PC-9 (cell line): ENCODE measurements around the gene APLF.

Experiments
- EZH2 ChIP-seq: fragments of 200-600 bp; sonication (generic); IDR thresholded peaks from 2 replicates; pipeline ENCODE4 v1.8.0; 2017; ENCODE audit warnings: antibody characterized with exemption, low read depth
- TF ChIP-seq, protein P1 (sequence below): fragments of 200-600 bp; sonication (generic); conservative IDR thresholded peaks from 2 replicates; pipeline ENCODE4 v1.6.1; 2017; ENCODE audit warnings: mixed run types, antibody characterized with exemption, mild to moderate bottlenecking, moderate library complexity

DNA sequence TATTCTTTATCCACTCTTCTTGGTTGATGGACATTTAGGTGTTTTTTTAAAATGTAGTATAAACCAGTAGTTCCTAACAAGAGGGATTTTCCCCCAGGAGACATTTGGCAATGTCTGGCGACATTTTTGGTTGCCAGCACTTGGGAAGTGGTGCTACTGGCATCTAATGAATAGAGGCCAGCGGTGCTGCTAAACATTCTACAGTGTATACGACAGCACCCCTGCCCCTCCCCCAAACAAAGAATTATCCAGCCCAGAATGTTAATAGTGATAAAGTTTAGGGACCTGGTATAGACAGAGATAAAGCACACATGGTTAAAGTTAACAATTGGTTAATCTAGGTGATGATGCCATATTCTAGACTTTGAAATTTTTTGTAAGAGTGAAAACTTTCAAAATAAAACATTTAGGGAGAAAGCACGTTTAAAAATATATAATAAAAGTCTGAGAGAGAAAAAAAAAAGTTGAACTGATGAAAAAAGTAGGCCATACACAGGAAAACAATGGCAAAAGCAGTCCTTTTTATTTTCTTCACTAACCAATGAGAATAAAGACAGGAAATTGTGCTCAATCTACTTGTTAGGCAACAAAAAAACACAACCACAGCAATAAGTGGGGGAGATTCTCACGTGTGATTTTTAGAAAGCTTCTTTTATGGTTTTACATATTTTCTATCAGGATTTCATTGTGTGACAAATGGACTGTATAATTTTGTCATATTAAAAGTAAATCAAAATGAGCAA, 15.1 kb upstream of the APLF start:
- TF ChIP-seq, protein P1, sequence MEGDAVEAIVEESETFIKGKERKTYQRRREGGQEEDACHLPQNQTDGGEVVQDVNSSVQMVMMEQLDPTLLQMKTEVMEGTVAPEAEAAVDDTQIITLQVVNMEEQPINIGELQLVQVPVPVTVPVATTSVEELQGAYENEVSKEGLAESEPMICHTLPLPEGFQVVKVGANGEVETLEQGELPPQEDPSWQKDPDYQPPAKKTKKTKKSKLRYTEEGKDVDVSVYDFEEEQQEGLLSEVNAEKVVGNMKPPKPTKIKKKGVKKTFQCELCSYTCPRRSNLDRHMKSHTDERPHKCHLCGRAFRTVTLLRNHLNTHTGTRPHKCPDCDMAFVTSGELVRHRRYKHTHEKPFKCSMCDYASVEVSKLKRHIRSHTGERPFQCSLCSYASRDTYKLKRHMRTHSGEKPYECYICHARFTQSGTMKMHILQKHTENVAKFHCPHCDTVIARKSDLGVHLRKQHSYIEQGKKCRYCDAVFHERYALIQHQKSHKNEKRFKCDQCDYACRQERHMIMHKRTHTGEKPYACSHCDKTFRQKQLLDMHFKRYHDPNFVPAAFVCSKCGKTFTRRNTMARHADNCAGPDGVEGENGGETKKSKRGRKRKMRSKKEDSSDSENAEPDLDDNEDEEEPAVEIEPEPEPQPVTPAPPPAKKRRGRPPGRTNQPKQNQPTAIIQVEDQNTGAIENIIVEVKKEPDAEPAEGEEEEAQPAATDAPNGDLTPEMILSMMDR, result no peak
- TF ChIP-seq EZH2, result no peak
